Activated T-helper 1 cell treated with anti-CD3 and anti-CD28 coated beads, Interleukin-2, amount 50 U/mL, for 16 hours (primary cell): ENCODE data around the gene LTA4H.
"Not testable (repeated sequence)": the region's sequence is repeated elsewhere in the genome, so short reads cannot be mapped to it uniquely, and the experiment has no call there.

Experiments used
- DNase-seq, 2 donors: peaks; one replicate each; pipeline ENCODE4 v3.0.0-alpha.2; 2020; ENCODE audit warnings: low read depth in 1 of 2, low spot score in 1 of 2

Gene LTA4H

GRCh38 chr12:96035283-96036236 is at the start of gene LTA4H:
LTA4H (minus strand) TSS chr12:96035587; CDS start chr12:96035519, 68 bp downstream.
- peak; percentile 90 to 91 for DNase-seq

DNA sequence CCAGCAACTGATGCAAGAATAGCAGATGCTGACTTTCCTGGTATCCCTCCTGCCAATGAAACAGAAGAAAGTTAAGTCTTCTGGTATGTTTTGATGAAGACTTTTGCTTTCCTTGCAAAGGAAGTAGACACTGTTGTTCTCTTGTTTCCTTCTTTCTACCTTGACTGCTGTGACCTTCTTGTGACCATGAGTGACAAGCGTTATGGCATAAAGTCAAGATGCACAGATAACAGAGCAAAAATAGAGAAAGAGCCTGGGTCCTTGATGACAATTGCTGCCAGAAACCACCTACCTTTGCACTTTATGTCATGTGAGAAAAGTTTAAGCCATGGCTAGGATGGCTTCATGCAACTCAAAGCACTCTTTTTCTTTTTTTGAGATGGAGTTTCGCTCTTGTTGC is 49.2 kb upstream of the LTA4H start:
- DNase-seq: no peak

DNA sequence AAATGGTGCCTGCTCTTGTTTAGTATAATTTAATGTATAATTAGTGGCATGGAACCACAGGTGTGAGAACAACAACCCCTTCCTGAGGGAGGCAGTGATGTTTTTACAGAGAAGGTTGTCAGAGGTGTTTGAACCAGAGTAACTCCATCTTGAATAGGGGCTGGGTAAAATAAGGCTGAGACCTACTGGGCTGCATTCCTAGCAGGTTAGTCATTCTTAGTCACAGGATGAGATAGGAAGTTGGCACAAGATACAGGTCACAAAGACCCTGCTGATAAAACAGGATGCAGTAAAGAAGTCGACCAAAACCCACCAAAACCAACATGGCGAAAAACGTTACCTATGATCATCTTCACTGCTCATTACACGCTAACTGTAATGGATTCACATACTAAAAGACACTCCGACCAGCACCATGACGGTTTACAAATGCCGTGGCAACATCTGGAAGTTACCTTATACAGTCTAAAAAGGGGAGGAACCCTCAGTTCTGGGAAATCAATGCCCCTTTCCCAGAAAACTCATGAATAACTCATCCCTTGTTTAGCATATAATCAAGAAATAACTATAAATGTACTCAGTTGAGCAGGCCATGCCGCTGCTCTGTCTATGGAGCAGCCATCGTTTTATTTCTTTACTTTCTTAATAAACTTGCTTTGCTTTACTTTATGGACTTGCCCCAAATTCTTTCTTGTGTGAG is 47.8 kb upstream of the LTA4H start:
- no peak for DNase-seq

DNA sequence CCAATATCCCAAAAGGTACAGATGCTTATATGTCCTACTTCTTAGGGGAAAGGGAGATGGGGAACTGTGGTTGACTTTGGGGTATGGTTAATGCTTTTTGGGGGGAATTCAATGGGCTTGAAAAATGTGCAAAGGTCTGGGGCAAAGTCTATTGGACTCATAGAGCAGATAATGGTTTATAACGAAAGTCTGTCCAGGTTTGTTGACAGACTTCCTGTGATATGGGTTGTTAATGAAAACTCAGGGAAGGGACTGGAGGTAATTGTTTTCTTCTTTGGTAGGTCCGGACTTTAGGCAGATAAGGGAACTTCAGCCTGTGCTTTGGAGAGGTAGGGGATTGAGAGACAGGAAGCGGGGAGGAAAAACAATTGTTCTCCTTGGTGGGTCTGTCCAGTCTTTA is 46.2 kb upstream of the LTA4H start:
- no peak for DNase-seq

GRCh38 chr12:96078231-96079135 is 43.1 kb upstream of the LTA4H start:
- DNase-seq: no peak

GRCh38 chr12:96077081-96077480 is 41.7 kb upstream of the LTA4H start:
- no peak for DNase-seq

DNA sequence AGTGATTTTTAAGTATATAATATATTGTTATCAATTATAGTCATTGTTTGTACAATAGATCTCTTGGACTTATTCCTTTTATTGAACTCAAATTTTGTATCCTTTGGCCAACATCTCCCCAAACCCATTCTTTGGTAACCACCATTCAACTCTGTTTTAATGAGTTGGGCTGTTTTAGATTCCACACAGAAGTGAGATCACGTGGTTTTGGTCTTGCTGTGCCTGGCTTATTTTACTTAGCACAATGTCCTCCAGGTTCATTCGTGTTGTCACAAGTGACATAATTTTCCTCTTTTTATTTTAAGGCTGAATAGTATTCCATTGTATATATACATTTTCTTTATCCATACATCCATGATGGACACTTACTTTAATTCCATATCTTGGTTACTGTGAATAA is 40.2 kb upstream of the LTA4H start:
- DNase-seq: no peak

DNA sequence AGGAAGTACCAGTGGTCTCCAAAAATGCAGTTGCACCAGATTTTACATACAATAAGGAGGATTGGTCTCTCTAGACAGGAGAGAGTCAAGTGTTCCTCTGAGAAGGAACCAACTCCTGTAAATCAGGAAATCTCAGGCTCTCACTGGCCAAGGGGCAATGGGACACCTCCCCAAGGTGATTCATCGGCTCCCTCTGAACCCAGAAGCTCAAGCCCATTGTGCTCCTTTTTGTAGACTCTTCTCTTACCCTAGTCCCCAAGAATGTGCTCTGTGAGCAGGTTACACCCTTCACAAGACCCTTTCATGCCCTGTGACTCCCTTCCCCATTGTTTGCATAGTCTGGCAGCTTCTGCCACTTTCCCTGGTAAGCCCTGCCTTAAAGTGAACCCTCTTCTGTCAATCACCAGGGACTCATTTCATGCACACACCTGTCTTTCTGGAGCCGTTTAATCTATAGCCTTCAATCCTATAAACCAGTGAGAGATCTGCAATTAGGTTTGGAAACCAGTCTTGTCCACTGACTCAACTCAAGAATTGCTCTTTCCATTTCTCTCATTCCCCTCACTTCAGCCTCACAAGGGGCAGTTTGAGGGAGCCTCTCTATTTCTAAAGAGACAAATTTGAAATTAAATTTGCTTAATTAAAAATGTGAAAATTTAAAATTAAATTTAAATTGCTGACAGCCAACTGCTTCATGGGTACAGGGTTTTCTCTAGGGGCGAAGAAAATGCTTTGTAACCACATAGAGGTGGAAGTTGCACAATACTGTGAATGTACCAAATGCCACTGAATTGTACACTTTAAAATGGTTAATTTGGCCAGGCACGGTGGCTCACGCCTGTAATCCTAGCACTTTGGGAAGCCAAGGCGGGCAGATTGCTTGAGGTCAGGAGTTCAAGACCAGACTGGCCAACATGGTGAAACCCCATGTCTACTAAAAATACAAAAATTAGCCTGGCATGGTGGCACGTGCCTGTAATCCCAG is 38.3 kb upstream of the LTA4H start:
- DNase-seq: no peak

DNA sequence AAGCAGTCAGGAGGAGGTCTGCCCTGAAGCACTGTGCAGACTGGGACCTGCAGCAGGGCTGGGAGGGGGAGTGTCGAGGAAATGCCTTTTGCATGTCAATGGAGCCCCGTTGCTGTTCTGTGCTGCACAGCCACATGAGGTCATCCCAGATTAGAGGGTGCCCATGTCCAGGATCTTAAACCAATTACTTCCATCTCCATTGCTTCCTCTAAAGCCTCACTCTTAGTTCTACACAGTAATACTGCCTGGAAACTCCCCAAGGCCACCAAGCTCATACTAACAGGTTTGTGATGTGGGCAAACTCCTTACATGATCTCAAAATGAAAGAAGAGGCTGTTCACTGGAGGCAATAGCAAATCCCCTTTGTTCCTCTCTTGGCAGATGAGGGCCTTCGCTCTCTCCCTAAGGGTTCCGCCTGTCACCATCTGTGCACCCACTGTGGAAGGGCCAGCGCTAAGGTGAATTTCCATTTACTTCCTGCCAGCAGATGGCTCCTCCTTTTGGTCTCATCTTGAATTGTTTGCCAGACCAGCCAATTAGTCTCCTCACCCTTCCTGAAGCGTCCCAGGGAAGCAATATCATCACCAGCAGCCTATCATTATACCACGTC is 35.4 kb upstream of the LTA4H start:
- DNase-seq: no peak

DNA sequence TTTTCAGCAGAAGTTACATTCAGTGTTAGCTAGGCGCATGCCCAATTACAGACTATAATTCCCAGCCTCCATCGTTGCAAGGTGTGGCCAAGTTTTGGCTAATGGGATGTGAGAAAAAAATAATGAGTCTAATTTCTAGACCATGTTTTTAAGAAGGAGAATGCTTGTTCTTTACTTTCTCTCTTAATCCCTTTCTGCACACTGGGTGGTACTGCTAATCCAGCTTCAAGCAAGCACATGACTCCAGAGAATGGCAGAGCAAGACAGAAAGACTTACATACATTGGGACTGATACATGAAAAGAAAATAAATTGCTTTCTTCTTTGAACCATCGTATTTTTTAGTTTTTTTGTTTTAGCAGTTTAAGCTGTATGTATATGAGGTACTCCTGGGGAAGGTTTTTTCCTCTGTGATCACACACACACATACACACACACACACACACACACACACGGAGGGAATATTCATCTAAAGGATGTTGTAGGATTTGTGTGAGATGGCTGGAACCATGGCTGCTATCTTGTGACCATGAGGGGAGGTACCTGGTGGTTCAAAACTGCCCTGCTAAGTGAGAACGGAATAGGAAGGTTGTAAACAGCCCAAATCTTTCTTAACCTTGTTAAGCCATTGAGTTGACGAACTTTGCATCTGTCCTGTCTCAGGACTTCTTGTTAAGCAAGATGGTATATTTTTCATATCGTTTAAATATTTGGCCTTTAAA is 34.3 kb upstream of the LTA4H start:
- no peak for DNase-seq

- DNase-seq: no peak
Measured at GRCh38 chr12:96068636-96069035, 33.2 kb upstream of the LTA4H start.

DNA sequence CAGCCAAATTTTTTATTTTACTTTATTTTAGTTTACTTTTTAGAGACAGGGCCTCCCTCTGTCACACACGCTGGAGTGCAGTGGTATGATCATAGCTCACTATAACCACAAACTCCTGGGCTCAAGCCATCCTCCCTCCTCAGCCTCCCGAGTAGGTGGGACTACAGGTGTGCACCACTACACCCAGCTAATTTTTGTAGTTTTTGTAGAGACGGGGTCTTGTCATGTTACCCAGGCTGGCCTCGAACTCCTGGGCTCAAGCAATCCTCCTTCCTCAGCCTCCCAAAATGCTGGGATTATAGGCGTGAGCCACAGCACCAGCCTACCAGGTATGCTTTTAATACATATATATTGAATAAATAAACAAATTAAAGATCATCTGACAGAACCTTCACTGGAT is 32.7 kb upstream of the LTA4H start:
- no peak for DNase-seq

- not testable (repeated sequence) for DNase-seq
Measured at GRCh38 chr12:96065776-96066175, 30.4 kb upstream of the LTA4H start.

DNA sequence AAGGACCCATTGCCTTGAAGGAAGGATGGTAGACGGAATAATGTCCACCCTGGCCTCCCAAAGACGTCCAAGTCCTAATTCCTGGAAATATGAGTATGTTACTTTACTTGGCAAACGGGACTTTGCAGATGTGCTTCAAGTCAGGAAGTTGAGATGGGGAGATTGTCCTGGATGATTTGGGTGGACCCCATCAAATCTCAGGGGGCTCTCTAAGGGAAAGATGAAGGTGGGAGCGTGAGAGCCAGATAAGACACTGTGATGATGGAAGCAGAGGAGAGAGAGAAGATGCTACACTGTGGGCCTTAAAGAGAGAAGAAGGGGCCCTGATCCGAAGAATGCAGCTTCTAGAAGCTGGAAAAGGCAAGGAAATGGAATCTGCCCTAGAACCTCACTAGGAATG is 29.6 kb upstream of the LTA4H start:
- no peak for DNase-seq

- DNase-seq: no peak
Measured at GRCh38 chr12:96064271-96064670, 28.9 kb upstream of the LTA4H start.

GRCh38 chr12:96063046-96063445 is 27.7 kb upstream of the LTA4H start:
- no peak for DNase-seq

- peak; percentile 44 to 47 for DNase-seq
Measured at GRCh38 chr12:96061864-96062453, 26.6 kb upstream of the LTA4H start.

DNA sequence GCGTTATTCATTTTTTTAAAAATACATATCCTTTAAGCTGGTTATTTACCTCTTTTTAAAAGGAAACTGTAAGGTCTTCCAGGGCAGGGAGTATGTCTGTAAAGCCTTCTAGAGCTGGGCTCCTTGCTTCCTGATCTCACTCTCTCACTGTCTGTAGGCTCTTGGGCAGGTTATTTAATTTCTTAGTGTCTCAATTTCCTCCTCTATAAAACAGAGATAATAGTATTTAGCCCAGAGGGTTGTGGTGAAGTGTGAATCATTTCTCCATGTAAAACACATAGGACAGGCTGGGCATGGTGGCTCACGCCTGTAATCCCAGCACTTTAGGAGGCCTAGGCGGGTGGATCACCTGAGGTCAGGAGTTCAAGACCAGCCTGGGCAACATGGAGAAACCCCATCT is 25.9 kb upstream of the LTA4H start:
- no peak for DNase-seq

- no peak for DNase-seq
Measured at GRCh38 chr12:96060041-96060440, 24.7 kb upstream of the LTA4H start.
